KOPT-K1 (cell line): ENCODE measurements around the gene SPA17.

Source experiments
- H3K27ac ChIP-seq: fragments of 200-600 bp; sonication (generic); 2 replicates; pipeline ENCODE4 v1.5.1; 2016; ENCODE audit warnings: antibody characterized with exemption, mild to moderate bottlenecking, low read depth, low read length; ENCODE audit not compliant: poor library complexity, severe bottlenecking
- H3K36me3 ChIP-seq: fragments of 200-600 bp; sonication (generic); 2 replicates; pipeline ENCODE4 v1.5.1; 2017; ENCODE audit warnings: antibody characterized with exemption, mild to moderate bottlenecking, low read length, moderate library complexity; ENCODE audit not compliant: insufficient read depth
- H3K9me3 ChIP-seq: fragments of 200-600 bp; sonication (generic); 2 replicates; pipeline ENCODE4 v1.5.1; 2017; ENCODE audit warnings: antibody characterized with exemption, low read length, mild to moderate bottlenecking; ENCODE audit not compliant: insufficient read depth, poor library complexity, severe bottlenecking

The SPA17 gene

DNA sequence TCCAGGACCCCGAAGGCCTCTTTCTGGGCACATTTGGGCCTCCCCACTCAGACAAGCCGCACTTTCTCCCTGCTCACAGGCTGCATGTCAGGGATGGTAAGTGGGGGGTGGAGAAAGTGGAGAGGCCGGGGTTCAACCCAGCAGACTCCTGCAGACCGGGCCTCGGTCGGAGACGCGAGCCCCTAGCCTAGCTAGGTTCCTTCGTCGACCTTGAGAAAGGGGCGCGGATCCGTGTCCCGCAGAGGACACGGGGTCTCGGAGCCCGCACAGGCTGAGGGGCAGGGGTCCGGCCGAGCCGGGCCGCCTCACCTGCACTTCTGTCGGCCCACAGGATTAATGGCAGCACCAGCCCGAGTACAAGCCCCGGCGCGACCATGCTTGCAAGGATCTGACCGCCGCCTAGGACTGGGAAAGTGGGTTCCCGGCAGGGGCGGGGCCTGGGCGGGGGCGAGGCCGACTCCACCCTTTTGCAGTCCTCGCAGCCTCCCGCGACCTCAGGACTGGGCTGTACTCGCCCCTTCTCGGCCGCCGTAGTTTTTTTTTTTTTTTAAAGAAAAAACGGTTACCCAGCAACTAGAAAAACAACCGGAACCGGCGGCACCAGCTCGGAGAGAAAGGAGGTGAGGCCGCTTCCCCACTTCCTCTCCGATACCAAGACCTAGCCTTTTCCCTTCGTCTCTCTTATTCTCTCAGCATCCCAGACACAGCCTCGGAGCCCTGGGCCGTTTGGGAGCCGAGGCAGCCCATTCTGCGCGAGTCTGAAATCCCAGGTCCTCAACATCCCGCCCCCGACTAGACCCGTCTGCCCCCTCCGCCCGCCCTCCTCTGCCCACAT lies at the start of gene SPA17, which contains the start of gene SIAE:
TSS of gene SPA17 (plus strand) at position 572 of the 835 bp plus-strand sequence. CDS start 1,361 bp downstream, outside the sequence.
TSS of gene SIAE (minus strand) at position 407 of the 835 bp plus-strand sequence. CDS start at position 376, 31 bp downstream.
- Histone ChIP-seq H3K36me3 (no peaks in the 10 kb centered on the region), H3K27ac (no peak within 1 kb of the TSS)

DNA sequence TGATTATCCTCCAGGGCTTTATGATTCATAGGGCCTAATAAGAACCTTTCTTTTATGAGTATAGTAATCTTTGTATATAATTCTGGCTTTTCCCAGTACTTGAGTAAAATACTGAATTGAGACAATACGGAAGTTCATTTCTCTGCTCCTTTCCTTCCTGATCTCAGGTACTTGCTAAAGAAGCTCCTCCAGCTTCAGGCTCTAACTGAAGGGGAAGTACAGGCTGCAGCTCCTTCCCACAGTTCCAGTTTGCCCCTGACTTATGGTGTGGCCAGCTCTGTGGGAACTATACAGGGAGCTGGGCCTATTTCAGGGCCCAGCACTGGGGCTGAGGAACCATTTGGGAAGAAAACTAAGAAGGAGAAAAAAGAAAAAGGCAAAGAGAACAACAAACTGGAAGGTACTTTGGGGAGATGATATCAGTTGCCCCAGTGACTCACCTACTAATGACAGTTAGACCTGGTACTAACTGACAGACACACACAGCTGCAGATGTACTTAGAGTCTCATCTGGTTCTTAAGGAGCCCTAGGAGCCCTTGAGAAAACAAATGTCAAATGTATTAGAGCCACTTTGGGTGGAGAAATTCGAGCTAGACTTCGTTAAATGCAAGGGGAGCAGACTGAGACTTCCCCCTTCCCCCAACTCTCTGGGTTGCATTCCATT lies 48.1 kb upstream of the SPA17 start:
- no peak overlapping the region for H3K27ac ChIP-seq
- no peaks in the 10 kb centered on the region for H3K9me3 ChIP-seq
- peaks cover 58% of the 10 kb centered on the region for H3K36me3 ChIP-seq

More for the DNA sequence above, at the start of gene SPA17, which contains the start of gene SIAE:
- H3K9me3 ChIP-seq = no peaks in the 10 kb centered on the region

DNA sequence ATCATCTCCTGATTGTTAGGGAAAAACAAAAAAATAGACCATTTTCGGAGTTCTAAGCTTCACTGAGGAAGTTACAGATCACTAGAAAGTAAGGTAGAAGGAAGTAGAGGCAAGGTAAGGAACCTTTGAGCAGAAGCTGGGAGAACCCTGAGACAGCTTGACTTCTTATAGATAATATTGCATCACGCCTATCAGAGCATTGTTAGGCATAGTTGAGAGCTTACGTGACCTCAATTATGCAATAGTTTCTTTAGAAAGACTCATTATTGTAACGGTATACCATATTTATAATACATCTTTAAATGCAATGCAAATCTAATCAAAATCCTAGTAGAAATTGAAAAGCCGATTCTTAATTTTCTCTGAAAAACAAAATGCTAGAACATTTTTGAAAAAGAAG lies 46.2 kb upstream of the SPA17 start:
- Histone ChIP-seq H3K36me3 (peaks cover 77% of the 10 kb centered on the region), H3K27ac (no peak overlapping the region), H3K9me3 (no peaks in the 10 kb centered on the region)

DNA sequence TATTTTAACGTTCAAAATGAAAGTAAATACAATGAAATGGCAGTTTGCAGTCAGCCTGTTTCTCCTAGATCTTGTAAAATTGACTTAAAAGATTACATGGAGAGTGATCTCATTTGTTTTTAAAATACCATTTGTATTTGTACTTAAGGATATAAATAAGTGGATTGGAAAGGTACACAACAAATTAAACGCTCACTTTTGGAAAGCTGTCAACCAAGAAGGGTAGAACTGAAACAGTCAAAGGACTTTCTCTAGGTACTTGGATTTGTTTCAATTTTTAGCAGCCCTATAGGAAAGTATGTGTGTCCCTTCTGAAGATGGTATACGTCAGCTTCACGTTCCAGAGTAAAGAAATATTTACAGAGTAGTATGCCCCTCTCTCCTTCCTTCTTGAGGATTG lies 43.7 kb upstream of the SPA17 start:
- H3K27ac ChIP-seq = no peak overlapping the region
- H3K36me3 ChIP-seq = peaks cover 94% of the 10 kb centered on the region

DNA sequence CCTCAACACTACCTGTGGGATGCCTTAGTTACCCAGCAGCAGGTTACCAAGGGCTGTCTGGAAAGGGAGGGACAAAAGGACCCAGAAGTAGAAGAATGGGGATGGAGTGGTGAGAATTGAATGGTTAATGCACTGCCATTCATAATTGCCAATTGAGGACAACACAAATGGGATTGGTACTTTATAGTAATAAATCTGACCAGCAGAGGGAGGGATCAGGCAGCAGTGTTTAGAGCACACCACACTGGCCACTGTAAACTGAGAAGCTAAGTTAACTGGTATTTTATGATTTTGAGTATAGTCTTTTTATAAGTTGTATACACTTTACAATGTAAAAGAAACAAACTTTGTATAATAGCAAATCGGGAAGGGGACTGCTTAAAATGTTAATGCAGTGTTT lies 40.3 kb upstream of the SPA17 start:
- H3K27ac ChIP-seq = no peak overlapping the region
- peaks cover 97% of the 10 kb centered on the region for H3K36me3 ChIP-seq
- H3K9me3 ChIP-seq = no peaks in the 10 kb centered on the region

More for the DNA sequence above, 43.7 kb upstream of the SPA17 start:
- no peaks in the 10 kb centered on the region for H3K9me3 ChIP-seq

DNA sequence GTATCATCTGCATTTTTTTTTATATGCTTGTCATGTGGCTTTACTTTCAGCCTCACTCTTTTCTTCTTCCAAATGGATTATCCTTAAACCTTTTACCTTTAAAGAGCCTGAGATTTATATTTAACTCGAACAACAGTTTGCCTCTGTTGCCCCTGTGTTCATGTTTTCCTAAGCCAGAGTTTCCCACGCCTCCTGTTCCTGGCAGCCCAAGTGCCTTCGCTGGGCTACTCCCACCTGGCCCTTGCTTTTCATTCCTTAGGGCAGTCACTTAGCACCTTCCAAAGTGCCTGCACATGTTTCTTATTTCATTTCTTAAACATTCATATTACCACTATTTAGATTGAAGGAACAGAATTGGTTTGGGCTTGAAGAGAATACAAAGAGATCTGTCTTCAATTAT lies 37.8 kb upstream of the SPA17 start:
- Histone ChIP-seq H3K27ac (no peak overlapping the region), H3K36me3 (peaks cover 81% of the 10 kb centered on the region), H3K9me3 (no peaks in the 10 kb centered on the region)

DNA sequence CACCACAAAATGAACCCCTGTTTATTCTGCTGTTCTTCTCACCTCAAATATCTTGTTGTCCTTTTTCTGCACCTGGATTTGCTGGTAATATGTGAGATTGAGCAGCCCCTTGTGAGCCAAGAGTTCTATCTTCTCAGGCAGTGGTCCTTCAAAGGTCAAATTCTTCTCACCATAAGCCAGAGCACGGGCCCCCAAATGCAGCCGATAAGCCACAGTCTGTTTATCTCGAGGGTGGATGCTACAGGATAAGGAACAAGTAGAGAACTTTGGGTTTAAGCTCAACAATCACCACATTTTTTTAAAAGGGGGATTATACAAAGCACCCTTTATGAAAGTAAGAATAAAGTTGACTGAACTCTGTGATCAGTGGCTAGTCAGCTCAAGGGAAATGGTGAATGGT lies 35.2 kb upstream of the SPA17 start:
- no peaks in the 10 kb centered on the region for H3K9me3 ChIP-seq
- peaks cover 55% of the 10 kb centered on the region for H3K36me3 ChIP-seq

DNA sequence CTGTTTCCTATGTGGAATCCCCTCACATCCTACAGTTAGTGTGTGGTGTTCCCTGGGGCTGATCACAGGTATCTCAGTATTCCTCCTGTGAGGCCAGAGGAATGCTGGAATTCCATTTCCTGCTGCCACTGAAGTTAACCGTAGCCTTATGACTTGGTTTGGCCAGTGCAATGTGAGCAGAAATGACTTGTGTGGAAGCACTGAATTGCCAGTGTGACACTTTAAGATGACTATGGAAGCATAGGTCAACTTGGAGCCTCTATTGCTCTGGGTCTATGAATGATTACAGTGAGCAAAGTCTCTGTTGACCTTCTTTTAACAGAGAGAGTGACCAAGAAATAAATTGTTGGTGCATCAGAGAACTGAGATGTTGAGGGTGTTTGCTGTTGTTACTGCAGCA lies 34.5 kb upstream of the SPA17 start:
- Histone ChIP-seq H3K27ac (no peak overlapping the region), H3K36me3 (peaks cover 49% of the 10 kb centered on the region), H3K9me3 (no peaks in the 10 kb centered on the region)

More for the DNA sequence above, 35.2 kb upstream of the SPA17 start:
- no peak overlapping the region for H3K27ac ChIP-seq

DNA sequence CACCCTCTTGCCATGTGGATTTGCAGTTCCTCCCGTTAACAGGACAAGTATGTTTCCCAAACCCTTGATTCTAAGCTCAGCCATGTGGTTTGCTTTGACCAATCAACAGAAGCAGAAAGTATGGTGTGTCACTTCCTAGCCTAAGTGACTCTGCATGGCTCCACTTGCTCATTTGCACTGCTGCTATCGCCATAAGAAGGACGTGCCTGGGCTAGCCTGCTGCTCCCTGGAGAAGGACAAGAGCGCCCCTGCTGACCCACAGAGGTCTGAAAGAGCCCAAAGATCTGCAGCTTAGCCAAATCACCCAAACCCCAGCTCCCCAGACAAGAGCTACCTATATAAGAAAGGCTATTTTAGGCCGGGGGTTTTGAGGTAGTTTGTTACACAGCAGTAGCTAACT lies 33.0 kb upstream of the SPA17 start:
- peaks cover 36% of the 10 kb centered on the region for H3K36me3 ChIP-seq
- no peaks in the 10 kb centered on the region for H3K9me3 ChIP-seq
- no peak overlapping the region for H3K27ac ChIP-seq

DNA sequence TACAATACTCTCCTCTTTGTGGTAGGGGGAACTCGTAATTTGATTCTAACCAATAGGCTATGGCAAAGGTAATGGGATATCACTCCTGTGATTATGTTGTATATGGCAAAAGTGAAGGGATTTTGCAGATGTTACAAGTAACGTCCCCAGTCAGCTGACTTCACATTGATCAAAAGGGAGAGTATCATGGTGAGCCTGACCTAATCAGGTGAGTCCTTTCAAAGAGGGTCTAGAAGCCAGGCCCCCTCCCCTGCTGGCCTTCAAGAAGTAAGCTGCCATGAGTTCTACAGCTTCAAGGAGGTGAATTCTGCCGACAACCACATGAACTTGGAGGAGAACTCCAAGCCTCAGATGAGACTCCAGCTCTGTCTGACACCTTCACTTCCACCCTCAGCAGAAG lies 31.1 kb upstream of the SPA17 start:
- Histone ChIP-seq H3K36me3 (peaks cover 17% of the 10 kb centered on the region; the same call in 1 of the 2 replicates), H3K9me3 (no peaks in the 10 kb centered on the region), H3K27ac (no peak overlapping the region)

DNA sequence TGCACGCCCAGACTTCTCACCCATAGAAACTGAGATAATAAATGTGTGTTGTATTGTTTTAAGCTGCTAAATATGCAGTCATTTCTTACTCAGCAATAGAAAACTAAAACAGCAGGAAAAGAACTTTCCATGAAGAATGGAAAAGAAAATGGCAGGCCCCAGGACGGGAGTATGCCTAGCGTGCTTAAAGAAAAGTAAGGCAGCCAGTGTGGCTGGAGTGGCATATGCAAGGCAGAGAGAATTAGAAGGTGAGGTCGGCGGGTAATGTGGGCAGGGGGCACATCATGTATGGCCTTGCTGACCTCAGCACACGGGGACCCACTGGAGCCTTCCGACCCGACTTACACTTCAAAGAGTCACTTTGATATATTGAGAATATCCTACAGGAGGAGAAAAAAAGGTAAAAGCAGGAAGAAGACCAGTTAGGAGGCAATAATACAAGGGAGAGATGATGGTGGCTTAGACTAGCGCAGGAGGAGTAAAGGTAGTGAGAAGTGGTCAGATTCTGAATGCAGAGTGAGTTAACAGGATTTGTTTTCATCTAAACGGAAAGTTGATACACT lies 30.6 kb upstream of the SPA17 start:
- H3K36me3 ChIP-seq = peaks cover 12% of the 10 kb centered on the region; the same call in 1 of the 2 replicates
- no peak overlapping the region for H3K27ac ChIP-seq
- no peaks in the 10 kb centered on the region for H3K9me3 ChIP-seq

DNA sequence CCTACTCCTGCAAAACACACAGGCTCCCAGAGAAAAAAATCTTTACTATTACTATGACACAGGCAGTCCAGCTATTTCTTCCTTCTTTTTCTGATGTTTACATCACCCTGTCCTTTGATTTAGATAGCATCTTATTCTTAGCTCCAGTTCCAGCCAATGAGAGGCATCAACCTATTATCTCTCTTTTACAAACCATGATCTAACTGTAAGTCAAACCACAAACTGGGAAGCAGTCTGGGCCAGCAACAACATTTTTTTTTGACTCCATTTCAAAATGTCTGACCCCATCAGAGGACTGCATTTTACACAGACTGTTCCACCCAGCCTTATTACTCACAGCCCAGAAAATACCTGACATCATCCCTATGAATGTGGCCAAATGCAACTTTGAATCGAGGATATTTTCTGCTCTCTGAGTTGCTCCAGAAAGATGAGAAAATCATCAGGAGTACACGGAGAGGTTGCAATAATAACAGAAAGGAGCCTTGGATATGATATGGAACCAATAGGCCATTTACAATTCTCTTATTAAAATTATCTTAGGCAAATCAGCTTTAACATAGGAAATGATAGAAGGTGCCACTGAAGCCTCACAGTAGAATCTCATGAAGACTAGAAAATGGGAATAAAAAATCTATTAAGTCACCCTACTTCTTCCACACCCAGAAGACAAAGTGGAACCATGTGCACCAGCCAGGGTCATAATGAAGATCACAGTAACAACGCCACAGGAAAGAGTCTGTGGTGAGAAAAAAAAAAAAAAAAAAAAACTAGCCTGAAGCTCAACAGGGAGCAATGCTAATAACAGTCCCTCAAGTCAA lies 29.9 kb upstream of the SPA17 start:
- Histone ChIP-seq H3K27ac (no peak overlapping the region), H3K9me3 (no peaks in the 10 kb centered on the region), H3K36me3 (0 out of 2 replicates have a peak, but pooled peaks cover 7% of the 10 kb centered on the region)

DNA sequence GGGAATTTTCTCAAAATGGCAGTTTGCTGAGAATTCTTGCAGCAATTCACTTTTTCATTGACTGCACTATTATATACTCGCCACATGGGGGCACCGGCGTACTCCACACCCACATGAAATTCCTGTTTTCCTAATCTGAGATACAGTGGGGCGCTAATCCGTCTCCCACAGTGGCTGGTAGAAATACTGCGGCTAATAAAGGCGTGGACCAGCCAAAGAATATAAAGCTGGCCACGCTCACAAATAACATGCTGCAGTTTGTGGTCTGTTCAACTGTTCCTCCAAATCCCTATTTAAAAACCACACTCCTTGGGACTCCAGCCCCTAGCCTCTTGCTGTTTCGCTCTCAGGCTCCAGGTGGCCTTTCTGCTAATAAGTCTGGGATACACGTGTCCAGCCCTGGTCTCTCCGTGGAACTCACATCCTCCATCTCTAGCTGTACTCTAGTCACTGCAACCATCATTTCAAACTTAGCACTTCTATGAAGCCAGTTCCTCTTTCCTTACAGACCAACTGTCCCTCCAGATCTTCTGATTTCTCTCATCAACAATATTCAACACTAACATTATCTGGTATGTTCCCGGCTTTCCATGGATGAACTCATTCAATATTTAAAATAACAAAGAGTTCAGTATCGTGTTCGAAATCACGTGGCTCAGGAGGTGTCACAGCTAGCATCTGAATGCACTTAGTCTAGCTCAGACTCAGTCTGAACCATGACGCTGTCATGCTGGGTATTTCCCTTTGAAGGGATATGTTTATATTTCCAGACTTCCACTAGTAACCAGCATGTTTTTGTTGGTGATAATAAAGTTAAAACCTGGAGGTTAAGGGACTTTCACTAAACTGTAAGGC lies 29.1 kb upstream of the SPA17 start:
- H3K27ac ChIP-seq = no peak overlapping the region

DNA sequence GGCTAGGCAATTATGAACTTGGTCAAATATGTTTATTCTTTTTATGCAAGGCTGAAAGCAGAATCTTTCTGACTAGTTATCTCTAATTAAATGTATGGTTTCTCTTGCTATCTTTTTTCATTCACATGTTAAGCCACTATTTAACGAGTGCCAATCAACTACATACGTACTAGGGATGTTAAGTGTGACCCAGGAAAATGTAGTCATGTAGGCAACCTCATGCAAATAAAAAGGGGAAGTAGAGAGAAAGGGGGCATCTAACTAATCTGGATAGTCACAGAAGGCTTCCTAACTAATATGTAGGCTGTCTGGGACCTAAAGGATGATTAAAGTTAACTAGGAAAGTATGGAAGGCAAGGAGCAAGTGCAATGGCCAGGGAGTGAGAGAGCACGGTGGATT lies 27.6 kb upstream of the SPA17 start:
- Histone ChIP-seq H3K36me3 (no peaks in the 10 kb centered on the region), H3K9me3 (no peaks in the 10 kb centered on the region), H3K27ac (no peak overlapping the region)

More for the DNA sequence above, 29.1 kb upstream of the SPA17 start:
- no peaks in the 10 kb centered on the region for H3K9me3 ChIP-seq
- H3K36me3 ChIP-seq = 0 out of 2 replicates have a peak, but pooled peaks cover under 1% of the 10 kb centered on the region
